COR-L47 (cell line): ENCODE results near the gene PRTFDC1.
A peak's percentile ranks its signal among the peaks of the same experiment; 100 is the strongest.
"Not testable (repeated sequence)": the region's sequence is repeated elsewhere in the genome, so short reads cannot be mapped to it uniquely, and the experiment has no call there.

ENCODE experiments used
- DNase-seq: peaks from one replicate; lab custom pipeline; 2025; lab: John Stamatoyannopoulos, UW

PRTFDC1 gene

DNA sequence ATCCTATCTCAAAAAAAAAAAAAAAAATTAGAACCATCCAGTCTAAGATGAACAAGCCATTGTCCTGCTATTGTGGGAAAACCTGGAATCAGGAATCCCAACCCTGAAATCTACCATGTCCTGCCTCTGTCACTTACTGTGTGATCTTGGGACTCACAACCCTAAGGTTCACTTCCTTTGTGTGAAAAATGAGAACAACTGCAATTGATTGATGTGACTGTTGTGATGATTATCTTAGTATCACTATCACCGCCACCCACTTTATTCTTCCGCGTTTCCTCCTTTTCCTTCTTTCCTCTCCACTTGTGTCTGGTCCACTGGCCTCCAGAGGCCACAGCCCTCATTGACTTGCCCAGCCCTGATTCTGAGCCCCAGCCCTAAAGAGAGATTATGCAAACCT is 12.6 kb upstream of the PRTFDC1 start:
- DNase-seq: no peak

DNA sequence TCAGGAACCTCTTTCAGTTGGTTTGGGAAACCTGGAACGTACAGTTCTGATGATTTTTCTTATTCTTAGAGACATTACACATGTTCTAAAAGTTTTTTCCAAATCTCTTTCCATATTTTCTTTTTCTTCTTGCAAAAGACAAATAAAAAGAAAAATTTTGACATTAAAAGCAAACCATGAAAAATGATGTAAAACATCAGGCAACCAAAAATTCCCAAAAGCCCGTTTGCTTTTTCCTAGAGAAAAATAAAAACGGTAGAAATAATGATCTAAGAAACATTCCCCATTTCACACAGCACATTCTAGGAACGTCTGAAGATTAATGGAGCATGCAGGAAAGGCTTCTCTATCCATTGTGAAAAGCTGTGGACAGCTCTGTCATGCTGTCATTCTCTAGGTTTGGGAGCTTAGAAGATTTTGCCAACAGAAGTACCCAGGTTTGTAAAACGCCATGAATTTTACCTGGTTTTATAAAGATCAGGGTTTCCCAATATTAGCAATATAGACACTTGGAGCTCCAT is 11.2 kb upstream of the PRTFDC1 start:
- DNase-seq: no peak

DNA sequence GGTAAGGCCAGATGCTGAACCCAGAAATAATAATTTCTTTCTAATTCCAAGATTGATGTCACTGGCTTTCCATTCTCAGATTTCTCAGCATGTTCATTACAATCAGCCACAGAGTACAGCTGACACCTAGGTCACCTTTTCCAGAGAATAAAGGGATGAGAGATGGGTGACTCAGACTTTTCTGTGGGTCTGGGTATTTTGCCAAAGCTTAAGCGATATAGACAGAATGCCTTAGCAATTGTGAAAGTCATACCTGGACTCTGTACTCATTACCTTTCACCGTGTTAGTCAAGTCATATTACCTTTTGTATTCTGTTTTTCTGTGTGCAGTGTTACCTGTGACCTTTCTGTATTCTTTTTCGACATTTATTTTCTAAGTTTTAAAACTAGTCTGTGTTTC is 10.6 kb upstream of the PRTFDC1 start:
- no peak for DNase-seq

DNA sequence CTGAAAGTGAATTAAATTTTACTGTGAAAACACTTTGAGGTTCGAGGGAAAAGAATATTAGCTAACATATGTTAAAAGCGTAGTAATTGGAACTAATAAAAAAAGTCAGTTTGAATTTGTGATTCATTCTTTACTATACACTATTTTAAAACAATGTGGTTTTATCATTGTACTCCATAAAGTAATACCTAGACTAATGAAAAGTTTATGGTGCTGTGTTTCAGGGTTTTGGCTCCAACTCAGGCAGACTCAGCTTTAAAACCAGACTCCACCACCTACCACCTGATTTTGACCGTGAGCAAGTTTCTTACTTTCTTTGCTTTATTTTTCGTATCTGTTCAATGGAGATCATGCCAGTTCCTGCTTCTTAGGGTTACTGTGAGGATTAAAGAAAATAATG is 9.2 kb upstream of the PRTFDC1 start:
- no peak for DNase-seq

DNA sequence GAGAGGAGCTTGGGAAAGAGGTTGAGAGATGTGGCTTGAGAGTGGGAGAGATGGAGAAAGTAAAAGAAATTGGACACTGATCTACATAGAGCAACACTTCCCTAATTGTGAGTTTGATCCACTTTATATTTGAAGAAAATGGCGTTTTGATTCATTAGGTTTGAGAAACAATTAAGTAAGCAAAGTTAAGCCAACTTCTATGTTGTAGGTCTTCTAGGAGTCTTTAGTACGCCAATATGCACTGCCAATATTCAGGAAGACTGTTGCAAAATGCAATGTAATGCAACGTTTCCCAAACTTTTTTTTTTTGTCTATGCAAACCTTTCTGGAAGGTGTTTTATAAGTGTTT is 7.0 kb upstream of the PRTFDC1 start:
- DNase-seq: no peak

DNA sequence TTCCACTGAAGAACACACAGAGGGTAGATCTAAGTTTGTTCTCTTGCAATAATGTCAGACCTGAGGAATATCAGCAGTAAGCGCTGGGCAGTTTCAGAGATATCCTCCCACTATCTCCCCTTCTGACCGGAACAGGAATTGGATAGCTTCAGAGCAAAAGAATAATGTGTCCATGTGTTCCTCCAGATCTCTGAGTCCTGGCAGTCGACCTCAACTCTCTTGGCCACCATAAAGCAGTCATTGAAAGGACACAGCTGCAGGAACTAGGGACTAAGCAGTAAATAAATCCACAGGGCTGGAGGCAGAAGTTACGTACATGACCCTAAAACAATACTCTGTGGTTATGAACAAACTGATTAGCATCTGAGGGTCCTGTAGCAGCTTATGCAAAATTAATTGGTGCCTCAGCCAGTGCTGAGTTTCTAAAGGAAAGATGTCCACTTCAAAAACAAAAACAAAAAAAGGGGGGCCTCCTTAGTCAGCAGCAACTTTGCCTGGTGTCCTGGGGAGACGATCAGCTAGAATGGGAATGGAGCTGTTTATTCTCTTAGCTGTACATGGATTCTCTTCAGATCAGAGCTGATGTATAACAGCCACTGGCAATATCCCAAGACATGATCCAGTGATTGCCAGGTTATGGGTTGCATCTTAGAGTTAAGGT is 6.4 kb upstream of the PRTFDC1 start:
- DNase-seq: no peak

DNA sequence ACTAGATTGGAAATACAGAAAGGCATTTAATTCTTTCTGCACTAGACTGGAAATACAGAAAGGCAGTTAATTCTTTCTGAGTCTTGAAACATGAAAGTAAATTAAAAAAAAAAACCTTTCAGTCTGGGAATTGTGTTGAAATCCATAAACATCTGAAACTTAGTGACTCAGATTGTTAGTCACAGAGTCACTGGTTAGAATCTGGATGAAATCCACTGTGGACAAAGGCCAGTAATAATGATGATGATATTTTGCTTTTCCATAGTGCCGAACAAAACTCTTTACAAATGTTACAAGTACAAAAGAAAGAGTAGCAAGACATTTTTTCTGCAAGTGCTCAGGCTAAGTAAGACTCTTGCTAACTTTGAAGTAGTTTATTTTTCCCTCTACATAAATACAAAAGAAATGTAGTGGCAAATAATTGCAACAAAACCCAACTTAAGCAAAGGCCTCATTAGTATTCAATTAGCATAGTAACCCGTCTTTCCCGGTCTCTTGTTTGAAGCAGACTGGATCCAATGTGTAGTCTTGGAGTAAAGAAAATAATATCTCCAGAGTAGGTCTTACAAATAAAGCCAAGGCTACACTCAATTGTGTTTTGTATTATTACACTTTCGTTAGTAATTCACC is 5.8 kb upstream of the PRTFDC1 start:
- no peak for DNase-seq

DNA sequence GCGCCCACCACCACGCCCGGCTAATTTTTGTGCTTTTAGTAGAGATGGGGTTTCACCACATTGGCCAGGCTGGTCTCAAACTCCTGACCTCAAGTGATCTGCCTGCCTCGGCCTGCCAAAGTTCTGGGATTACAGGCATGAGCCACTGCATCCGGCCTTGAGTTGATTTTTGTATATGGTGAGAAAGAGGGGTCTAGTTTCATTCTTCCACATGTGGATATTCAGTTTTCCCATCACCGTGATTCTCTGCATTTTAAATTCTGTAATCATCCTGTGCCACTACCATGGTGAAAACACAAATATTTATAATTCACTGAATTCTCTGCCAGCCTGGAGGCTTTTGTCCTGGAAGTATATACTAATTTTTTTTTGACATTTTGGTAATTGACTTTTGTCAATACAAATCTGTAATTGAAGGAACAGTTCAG is 5.2 kb upstream of the PRTFDC1 start:
- DNase-seq: not testable (repeated sequence)

DNA sequence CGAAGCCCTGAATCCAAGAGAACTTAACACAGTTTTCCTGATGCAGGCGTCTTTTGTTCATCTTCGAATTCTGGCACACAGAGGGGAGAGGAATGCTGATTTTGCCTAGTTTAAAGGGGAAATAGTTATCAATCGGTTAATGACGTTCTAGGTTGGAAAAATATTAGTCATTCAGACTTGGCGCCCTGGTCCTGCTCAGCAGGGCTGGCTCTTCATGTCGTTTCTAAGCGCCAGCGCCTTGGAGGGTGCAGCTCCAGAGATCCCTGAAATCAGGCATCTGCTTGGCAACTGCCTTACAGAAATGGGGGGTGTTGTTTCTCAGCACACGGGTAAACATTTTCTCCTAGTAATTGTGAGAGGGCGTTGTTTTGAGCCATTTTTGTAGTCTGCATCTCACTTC is 1.3 kb upstream of the PRTFDC1 start:
- no peak for DNase-seq

DNA sequence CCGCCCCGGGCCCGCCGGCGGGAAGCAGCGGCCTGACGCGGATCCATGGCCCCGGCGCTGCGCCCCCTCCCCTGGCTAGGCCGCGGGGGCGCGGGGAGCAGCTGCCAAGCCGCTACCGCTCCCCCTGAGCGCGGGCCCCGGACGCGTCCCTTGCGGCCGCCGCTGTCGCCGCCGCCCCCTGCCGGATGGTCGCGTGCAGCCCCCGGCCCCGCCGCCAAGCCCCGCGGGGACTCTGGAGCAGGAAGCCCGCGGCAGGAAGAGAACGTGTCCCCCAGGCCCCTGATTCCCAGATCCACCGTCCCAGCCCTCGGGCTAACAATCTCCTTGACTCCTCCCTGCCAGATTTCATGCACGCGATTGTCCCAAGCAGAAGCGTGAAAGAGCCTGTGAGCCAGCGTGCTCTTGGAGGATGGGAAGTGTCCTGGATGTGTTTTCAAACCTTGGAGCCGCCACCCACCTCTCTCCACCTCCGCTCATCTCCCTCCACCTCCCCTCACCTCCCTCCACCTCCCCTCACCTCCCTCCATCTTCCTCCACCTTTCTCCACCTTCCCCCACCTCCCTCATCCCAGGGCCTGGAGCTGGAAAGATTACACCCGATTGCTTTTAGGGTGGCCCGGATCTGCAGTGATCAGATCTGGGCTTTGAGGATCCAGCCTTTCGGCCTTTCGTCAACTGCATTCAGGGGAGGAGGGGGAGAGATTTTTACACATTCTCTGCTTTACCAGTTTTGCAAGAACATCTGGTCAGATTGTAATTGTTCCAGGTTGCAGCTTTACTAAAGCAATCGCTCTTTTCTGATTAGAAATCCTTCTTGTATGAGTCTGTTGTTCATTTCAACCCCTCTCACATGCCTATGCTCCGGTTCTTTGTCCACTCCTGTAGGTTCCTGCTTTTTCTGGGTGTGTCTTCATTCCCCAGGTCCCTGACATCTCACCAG is 570 bp upstream of the PRTFDC1 start:
- DNase-seq: peak; percentile 43

DNA sequence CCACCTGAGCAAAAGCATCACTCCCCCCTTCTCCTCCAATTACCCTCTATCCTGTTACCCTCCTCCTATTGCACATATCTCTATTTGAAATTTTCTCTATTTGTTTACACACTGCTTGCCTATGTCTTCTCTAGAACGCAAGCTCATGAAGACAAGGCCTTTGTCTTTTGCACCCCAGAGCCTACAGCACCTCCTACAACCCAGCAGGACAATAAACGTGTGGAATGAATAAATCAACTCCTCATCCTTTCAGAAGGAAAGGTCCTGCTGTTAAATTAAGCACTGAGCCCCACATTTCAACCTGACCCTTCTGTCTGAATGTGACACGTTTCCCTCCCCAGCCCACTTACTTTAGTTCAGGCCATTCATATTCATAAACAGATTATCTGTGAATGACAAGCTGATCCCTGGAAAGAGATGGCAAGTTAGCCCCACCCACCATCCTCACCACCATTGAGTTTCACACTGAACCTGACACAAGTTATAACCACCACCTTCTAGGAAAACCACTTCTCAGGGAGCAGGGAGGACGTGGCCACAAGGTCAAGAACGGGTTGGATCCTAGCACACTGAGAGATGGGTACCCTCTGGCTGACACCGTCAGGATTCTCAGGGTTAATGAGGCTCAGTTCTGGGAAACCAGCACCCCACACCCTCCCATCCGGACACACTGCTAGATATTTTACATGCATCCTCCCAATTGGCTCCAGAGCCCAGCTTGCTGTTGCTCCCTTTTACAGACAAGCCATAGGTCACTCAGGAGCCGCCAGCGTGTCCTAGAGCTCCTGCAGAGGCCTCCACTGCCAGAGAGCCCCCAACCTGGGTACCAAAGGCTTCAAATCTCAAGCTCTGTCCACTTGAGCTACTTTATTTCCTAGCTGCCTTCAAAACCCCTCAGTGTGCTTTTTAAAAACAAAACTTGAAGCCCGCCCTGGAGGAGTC is 934 bp downstream of the PRTFDC1 start:
- DNase-seq: peak; percentile 34

DNA sequence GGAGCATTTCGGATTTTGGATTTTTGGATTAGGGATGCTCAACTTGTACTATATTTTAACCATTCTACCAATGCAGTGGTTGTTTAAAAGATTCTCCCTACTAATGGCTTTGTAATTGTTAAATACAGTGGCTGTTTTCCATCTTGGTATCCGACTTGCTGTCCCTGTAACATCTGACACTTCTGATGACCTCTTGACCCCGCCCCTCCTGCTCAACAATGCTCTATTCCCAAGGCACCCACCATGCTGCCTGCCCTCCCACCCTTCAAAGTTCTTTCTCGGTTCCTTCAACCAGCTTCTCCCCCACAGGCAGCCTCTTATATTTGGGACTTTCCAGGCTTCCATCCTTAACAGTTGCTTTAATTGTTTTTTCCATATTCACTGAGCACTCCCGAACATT is 2.0 kb downstream of the PRTFDC1 start:
- no peak for DNase-seq

DNA sequence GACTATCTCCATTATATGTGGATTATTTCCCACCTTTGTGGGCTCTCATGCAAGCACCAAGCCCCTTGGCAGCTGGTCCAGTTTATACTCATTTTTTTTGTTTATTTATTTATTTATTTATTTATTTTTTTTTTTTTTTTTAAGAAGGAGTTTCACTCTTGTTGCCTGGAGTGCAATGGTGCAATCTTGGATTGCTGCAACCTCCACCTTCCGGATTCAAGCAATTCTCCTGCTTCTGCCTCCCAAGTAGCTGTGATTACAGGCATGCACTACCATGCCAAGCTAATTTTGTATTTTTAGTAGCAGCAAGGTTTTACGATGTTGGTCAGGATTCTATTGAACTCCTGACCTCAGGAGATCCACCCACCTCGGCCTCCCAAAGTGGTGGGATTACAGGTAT is 2.8 kb downstream of the PRTFDC1 start:
- no peak for DNase-seq

DNA sequence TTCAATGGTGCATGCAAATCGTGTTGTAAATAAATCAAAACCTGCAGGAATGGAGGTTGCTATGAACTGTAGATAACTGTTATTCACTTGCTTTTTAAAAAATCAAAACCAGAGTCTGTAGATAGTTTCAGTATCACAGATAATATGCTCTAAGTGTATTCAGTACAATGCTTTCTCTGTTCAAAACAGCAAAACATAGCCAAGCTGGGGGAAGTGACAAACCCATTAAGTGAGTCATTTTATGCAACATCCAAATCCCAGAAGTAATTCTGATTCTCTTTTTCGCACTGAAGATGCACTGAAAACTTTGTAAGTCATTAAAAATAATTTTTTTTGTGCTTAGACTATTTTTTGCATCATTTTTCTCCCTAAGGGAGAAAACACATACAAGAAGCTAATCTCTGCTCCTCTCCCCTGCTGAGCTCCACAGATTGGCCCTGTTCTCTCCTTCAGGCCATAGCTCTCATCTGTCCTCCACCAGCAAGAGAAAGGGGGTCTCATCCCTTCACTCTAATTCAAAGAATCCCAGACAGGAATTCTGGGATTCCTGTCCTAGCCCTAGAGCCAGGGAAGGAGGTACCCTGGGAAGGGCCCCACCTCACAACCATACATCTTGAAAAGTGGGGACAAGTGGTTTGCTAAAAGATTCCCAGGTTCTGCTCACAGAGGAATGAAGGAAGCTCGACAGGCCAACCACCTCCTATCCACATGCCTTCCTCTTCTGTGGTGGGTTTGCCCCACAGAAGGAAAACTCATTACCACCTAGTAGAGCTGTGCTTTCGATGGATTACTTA is 4.9 kb downstream of the PRTFDC1 start:
- no peak for DNase-seq

DNA sequence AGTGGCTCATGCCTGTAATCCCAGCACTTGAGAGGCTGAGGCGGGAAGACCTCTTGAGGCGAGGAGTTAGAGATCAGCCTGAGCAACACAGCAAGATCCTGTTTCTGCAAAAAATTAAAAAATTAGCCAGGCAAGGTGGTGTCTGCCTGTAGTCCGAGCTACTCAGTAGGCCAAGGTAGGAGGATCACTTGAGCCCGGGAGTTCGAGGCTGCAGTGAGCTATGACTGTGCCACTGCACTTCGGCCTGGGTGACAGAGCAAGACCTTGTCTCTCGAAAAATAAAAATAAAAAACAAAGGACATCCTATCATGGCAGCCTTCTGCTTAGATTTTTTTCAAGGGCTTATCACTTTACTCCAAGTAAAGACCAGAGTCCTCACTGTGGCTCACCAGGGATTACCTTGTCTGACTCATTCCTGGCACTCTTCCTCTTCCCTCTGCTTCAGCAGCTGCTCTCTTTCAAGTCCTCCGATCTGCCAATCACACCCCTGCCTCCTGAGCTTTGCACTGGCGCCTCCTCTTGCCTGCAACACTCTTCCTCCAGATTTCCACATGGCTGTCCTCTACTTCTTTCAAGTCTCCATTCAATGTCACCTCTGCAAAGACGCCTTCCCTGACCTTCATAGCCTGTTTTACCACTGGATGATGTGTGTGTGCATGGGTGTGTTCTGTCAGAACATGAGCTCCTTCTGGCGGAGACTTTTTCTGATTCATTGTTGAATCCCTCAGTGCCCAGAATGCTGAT is 7.7 kb downstream of the PRTFDC1 start:
- no peak for DNase-seq

DNA sequence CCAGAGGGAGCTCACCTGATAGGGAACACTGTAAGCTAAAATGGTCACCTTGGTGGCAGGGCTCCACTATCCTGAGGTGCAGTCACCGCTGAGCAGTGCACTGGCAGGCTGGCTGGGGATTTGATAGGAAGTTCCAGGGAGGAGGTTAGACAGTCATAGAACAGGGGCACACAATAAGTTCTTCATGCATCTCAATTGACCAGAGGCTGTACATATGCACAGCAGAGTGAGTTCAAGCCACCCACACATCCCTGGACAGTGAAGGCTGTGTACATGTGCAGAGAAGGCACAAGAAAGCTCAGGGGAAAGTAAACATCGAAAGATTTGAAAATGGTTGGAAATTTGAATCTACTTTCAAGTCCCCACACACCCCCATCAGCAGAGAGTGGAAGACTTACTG is 13.9 kb downstream of the PRTFDC1 start:
- DNase-seq: no peak

DNA sequence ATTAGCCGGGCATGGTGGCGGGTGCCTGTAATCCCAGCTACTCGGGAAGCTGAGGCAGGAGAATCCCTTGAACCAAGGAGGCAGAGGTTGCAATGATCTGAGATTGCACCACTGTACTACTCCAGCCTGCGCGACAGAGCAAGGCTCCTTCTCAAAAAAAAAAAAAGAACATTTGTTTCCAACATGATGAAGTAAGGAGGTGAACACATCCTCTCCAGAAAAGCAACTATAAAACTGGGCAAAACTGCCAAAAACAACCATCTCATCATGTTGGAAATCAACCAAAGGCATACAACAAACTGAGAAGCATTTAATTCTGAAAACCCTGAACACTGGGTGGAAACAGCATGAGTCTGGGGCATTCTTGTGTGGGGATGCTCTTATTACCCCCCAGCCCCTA is 14.3 kb downstream of the PRTFDC1 start:
- no peak for DNase-seq

DNA sequence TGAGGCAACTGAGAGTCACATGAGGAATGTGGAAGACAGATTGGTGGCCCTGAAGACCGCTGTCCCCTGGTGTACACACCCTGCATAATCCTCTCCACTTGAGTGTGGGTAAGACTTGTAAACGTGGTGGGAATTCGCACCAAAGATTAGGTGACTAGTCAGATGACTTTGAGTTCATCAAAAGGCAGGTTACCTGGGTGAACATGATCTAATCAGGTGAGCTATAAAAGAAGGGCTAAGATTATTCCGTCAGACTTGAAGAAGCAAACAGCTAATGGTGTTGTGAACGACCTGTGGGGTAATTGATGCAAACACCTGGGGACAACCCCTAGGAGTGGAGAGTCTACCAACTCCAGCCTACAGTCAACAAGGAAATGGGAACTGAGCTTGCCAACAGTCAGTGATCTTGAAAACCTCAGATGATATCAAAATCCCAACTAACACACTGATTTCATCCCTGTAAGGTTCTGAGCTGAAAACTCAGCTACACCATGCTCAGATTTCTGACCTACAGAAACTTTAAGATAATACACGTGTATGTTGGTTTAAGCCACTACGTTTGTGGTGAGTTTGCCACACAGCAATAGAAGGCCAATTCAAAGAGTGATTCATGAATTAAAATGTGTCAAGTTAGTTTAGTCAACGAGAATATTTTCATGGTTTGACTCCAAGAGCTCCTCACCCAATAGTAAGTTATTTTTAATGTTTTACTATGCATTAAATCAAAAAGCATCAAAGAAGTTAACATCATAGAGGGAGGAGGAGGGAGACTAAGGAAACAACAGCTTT is 16.7 kb downstream of the PRTFDC1 start:
- no peak for DNase-seq

DNA sequence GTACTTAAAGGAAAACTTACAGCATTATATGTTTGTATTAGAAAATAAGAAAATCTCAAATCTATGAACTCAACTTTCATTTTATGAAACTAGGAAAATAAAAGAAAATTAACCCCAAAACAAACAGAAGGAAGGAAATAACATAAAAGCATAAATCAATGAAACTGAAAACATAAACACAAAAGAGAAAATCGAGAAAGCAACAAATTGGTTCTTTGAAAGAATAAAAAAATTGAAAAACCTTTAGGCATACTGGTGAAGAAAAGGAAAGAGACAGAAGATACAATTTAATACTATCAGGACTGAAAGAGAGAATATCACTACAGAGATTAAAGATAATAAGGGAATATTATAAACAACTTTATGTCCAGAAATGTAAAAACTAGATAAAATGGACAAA is 21.2 kb downstream of the PRTFDC1 start:
- no peak for DNase-seq
